ENCODE measurements around the gene DUSP15. TPM values are rescaled to one million over a fixed set of nuclear protein-coding genes. Genes with fewer than 3 reads are reported as not detected.

DUSP15 gene
- total and polyA plus RNA-seq, 2 of the 8 experiments (the other 6 are each of a cell fraction or from before 2014, with no cell fraction given), result 0.91 to 3.2 TPM

- 82% methylated on average over 9 of the region's 9 CpGs; no CpG with 5 or more reads in 1 of the 2 experiments for WGBS, 2 experiments (ENCODE audit: extremely low coverage in 1 of 2, insufficient coverage in 1 of 2, insufficient read length in 1 of 2, insufficient replicate concordance in 2 of 2, low coverage in 1 of 2, low lambda C conversion rate in 2 of 2, missing lambda C conversion rate in 1 of 2)
- FAIRE-seq, result peak; percentile 32
Measured at GRCh38 chr20:31815408-31816188, 54.7 kb downstream of the DUSP15 start.

More at GRCh38 chr20:31815408-31816188, 54.7 kb downstream of the DUSP15 start:
- no peak overlapping the region for H3K23ac ChIP-seq (ENCODE audit: insufficient read length)
- no peaks in the 10 kb centered on the region for H3K23me2 ChIP-seq (ENCODE audit: low read depth, low read length)
- no peak overlapping the region; a peak in 1 of 7 replicates for H3K9ac ChIP-seq (replicated peaks in 1 of 4; ENCODE audit: extremely low read depth in 1 of 4, low read depth in 3 of 4, low read length in 3 of 4)
- no peaks in the 10 kb centered on the region for H3K27me3 ChIP-seq (replicated peaks in 1 of 4; ENCODE audit: control insufficient read depth in 3 of 4, extremely low read depth in 1 of 4, insufficient read depth in 3 of 4, low read length in 3 of 4)
- no peak overlapping the region for H2BK12ac ChIP-seq (ENCODE audit: low read depth, low read length)
- no peak overlapping the region for H2BK120ac ChIP-seq (replicated peaks; ENCODE audit: low read depth, low read length)
- DNase-seq (ENCODE audit: low read depth in 1 of 2, low spot score in 2 of 2), result no peak
- no peak overlapping the region; the same call in 1 of the 2 replicates for H2BK5ac ChIP-seq (ENCODE audit: low read depth, low read length)
- H3K36me3 ChIP-seq (ENCODE audit: control insufficient read depth in 2 of 4, insufficient read depth in 4 of 4, low read length in 3 of 4), result no peaks in the 10 kb centered on the region
- ChIA-PET CTCF (ENCODE audit: partially characterized antibody) (interaction anchor here (0.9 to 5.5 kb wide), 10 partner anchors 8 to 202 kb away, joined by 3 to 19 read pairs (median 4); no protein-coding TSS in a partner anchor), POLR2A (ENCODE audit: partially characterized antibody) (interaction anchor here (1.1 to 1.6 kb wide), 3 partner anchors 15 to 243 kb away, joined by 3 to 5 read pairs (median 3); no protein-coding TSS in a partner anchor)
- H4K5ac ChIP-seq (ENCODE audit: insufficient read length, low read depth, low read length), result no peak overlapping the region
- no peak overlapping the region for H3K4ac ChIP-seq (replicated peaks; ENCODE audit: insufficient read length, low read depth, low read length)
- TF ChIP-seq SIN3A (conservative IDR thresholded peaks at IDR 0.05 in 1 of 2, IDR thresholded peaks at IDR 0.05 in 1 of 2; ENCODE audit: low read depth in 1 of 2, low read length in 2 of 2) (no peak), TAF1 (IDR thresholded peaks at IDR 0.05; ENCODE audit: low read depth, low read length) (no peak), ZNF274 (IDR thresholded peaks at IDR 0.05; ENCODE audit: borderline replicate concordance, extremely low read depth, low read length) (no peak), TEAD4 (IDR thresholded peaks at IDR 0.05; ENCODE audit: low read depth, low read length) (0 out of 2 replicates have a peak, but pooled peaks have one; percentile 14), ATF2 (IDR thresholded peaks at IDR 0.05; ENCODE audit: low read length) (no peak), GABPA (IDR thresholded peaks at IDR 0.05; ENCODE audit: borderline replicate concordance, insufficient read depth, low read length) (no peak), NANOG (IDR thresholded peaks at IDR 0.05; ENCODE audit: insufficient read depth, low read depth, low read length, poor library complexity, severe bottlenecking) (no peak), SIX5 (IDR thresholded peaks at IDR 0.05; ENCODE audit: low read depth, low read length) (no peak), CEBPB (IDR thresholded peaks at IDR 0.05; ENCODE audit: low read depth, low read length) (0 out of 2 replicates have a peak, but pooled peaks have one; percentile 3)
- no peak overlapping the region for H4K8ac ChIP-seq (ENCODE audit: extremely low read depth, insufficient read depth, low read length)
- no peaks in the 10 kb centered on the region for H3K9me3 ChIP-seq (ENCODE audit: insufficient read depth in 2 of 2, low read depth in 1 of 2, low read length in 1 of 2)
- peak overlapping the region in 1 of 2 experiments; percentile 0; a peak in 1 of 4 replicates for H3K4me2 ChIP-seq (ENCODE audit: insufficient read depth in 1 of 2, low read depth in 2 of 2, low read length in 2 of 2)
- H3K56ac ChIP-seq (replicated peaks; ENCODE audit: insufficient read length, low read depth, low read length), result no peak overlapping the region
- H4K20me1 ChIP-seq (replicated peaks in 1 of 2; ENCODE audit: control insufficient read depth in 1 of 2, insufficient read depth in 2 of 2, low read length in 2 of 2), result no peaks in the 10 kb centered on the region
- no peaks in the 10 kb centered on the region for H3K79me2 ChIP-seq (ENCODE audit: control insufficient read depth in 1 of 2, insufficient read depth in 2 of 2, low read length in 2 of 2)
- H3K79me1 ChIP-seq (ENCODE audit: low read depth, low read length), result no peaks in the 10 kb centered on the region
- H3K4me3 ChIP-seq (ENCODE audit: extremely low read depth in 1 of 4, insufficient read depth in 2 of 4, low read depth in 3 of 4, low read length in 4 of 4), result peak overlapping the region in 1 of 4 experiments; percentile 2; a peak in 1 of 8 replicates
- no peak overlapping the region for H2BK20ac ChIP-seq (ENCODE audit: low read length)
- H2BK15ac ChIP-seq (ENCODE audit: low read length), result peak overlapping the region; percentile 9; the same call in 1 of the 2 replicates
- H3K14ac ChIP-seq (ENCODE audit: insufficient read length), result no peak overlapping the region
- H3K27ac ChIP-seq (ENCODE audit: low read depth, low read length), result peak overlapping the region; percentile 7; the same call in 1 of the 2 replicates
- no peak overlapping the region for H2AK5ac ChIP-seq (ENCODE audit: low read depth, low read length)
- H3K18ac ChIP-seq (ENCODE audit: extremely low read depth, low read length), result no peak overlapping the region; the same call in 1 of the 2 replicates
- peaks cover 4 to 10% (median 8%) of the 10 kb centered on the region in 4 experiments; a peak in 6 of 7 replicates for H3K4me1 ChIP-seq (replicated peaks in 1 of 4; ENCODE audit: control insufficient read depth in 3 of 4, insufficient read depth in 4 of 4, low read length in 3 of 4)
- no peak overlapping the region for H4K91ac ChIP-seq (replicated peaks; ENCODE audit: insufficient read length, low read length)
- peak overlapping the region; percentile 38 for H2AFZ ChIP-seq (ENCODE audit: low read length)

All from H1 (cell line).